GM19438 (cell line): ENCODE results near the gene ARHGAP26.

Experiments
- ATAC-seq: cut with Tn5 transposase; IDR thresholded peaks from one replicate; pipeline ENCODE4 v1.9.1; 2021; ENCODE audit warnings: low read depth; ENCODE audit not compliant: unreplicated experiment

The ARHGAP26 gene

GRCh38 chr5:143142596-143143435 is 372.6 kb downstream of the ARHGAP26 start:
- no peak for ATAC-seq

- no peak for ATAC-seq
These were observed 373.8 kb downstream of the ARHGAP26 start for GRCh38 chr5:143143973-143144372.

- no peak for ATAC-seq
These were observed 375.3 kb downstream of the ARHGAP26 start for GRCh38 chr5:143145243-143146160.

GRCh38 chr5:143146161-143146560 is 376.0 kb downstream of the ARHGAP26 start:
- ATAC-seq, result no peak

GRCh38 chr5:143147383-143147782 is 377.2 kb downstream of the ARHGAP26 start:
- no peak for ATAC-seq

- no peak for ATAC-seq
These were observed 377.7 kb downstream of the ARHGAP26 start for GRCh38 chr5:143147902-143148301.

GRCh38 chr5:143148771-143149170 is 378.6 kb downstream of the ARHGAP26 start:
- no peak for ATAC-seq

- ATAC-seq, result no peak
These were observed 379.6 kb downstream of the ARHGAP26 start for GRCh38 chr5:143149759-143150158.

GRCh38 chr5:143151056-143151700 is 381.0 kb downstream of the ARHGAP26 start:
- ATAC-seq, result no peak

- ATAC-seq, result no peak
These were observed 382.3 kb downstream of the ARHGAP26 start for GRCh38 chr5:143152445-143152844.

- no peak for ATAC-seq
These were observed 383.3 kb downstream of the ARHGAP26 start for GRCh38 chr5:143153332-143154119.

GRCh38 chr5:143154510-143155370 is 384.6 kb downstream of the ARHGAP26 start:
- ATAC-seq, result no peak

- no peak for ATAC-seq
These were observed 385.3 kb downstream of the ARHGAP26 start for GRCh38 chr5:143155455-143155854.

GRCh38 chr5:143156086-143156485 is 385.9 kb downstream of the ARHGAP26 start:
- ATAC-seq, result no peak

- no peak for ATAC-seq
These were observed 386.4 kb downstream of the ARHGAP26 start for GRCh38 chr5:143156572-143156971.

GRCh38 chr5:143159031-143159430 is 388.9 kb downstream of the ARHGAP26 start:
- no peak for ATAC-seq

GRCh38 chr5:143161885-143162540 is 391.8 kb downstream of the ARHGAP26 start:
- no peak for ATAC-seq

GRCh38 chr5:143162810-143163209 is 392.6 kb downstream of the ARHGAP26 start:
- no peak for ATAC-seq

- no peak for ATAC-seq
These were observed 394.4 kb downstream of the ARHGAP26 start for GRCh38 chr5:143164557-143164956.
